GM18873 (cell line): ENCODE results near the gene AFF2.
"Not testable (repeated sequence)": the region's sequence is repeated elsewhere in the genome, so short reads cannot be mapped to it uniquely, and the experiment has no call there.

Experiments
- ATAC-seq: cut with Tn5 transposase; IDR thresholded peaks from one replicate; pipeline ENCODE4 v1.9.1; 2021; ENCODE audit warnings: mild to moderate bottlenecking, moderate library complexity, moderate number of reproducible peaks; ENCODE audit not compliant: unreplicated experiment, low FRiP score

AFF2 gene

DNA sequence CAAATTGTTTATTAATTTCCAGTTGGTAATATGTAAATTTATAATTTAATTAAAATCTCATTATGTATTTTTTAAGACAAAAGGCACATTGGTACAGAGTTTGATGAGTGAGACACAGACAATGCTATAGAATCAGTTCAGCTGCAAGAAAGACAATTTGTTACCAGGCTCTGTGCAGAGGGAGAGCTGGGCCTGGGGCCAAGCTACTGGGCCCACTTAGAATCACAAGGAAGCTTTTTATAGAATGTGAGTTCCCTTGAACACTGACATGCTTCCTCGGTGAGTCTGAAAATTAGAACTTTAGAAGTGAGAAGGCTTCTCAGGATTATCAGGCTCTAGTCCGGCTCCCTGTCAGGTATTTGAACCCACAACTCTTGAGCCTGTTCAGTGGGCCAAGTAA, 129.0 kb downstream of the AFF2 start:
- no peak for ATAC-seq

DNA sequence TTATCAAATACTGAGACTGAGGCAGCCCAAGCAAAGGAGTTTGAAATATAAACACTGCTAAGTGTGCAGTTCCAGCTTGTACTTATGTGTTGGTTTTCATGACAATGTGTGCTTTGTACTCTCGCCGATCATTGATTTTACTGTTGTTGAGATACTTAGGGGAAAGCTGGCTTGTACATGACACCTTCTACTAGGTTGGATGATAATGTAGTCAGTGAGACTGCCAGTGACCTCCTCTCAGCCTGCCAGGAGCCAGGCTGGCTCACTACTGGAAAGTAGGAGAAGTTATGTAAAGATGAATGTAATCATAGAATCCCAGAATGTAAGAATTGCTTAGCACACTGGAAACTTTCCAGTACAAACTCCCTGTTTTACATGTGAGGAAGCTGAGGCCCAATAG, 132.0 kb downstream of the AFF2 start:
- ATAC-seq: no peak

DNA sequence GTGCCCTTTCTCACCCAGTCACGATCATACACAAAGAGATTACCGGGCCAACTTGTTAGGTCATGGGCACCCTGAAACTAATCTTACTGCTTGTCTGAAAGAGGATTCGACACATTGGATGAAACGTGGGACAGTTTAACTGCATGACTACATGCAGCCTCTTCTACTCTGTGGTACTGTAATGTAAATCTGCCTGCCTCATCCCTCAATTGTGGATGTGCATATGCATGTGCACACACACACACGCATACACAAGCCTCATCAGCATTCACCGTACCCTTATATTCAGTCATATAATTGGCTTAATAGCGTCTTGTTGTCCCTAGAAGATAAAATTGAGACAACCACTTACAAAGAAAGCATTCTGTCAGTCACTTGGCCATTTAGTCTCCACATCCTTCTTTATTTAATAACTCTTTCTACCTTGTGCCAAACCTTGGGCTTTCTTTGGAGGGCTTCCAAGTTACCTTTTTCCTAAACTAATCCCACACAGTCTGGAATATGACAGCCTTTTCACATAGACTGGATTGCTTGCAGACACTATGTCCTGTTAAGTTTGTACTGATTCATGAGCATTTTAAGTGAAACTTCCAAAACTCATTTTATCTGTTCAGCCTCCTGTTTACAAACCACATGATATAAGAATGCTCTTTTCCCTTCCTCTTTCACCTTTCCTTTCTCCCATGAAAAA, 132.9 kb downstream of the AFF2 start:
- no peak for ATAC-seq

DNA sequence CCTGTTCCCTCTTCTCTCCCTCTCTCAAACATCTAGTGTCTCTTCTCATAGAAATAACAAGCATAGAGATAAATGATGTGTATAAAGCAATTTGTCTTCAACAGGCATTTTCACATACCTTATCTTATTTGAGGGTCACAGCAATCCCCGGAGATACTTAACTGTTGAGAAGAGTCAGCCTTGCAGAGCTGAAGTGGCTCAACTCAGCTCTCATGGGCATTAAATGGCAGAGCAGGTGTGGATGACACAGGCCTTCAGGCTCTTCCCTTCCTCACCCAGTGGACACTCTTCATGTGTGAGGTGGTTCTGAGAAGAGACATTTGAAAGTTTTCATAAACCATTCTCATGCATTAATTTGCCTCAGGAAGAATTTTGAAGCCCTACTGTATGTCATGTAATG, 134.2 kb downstream of the AFF2 start:
- ATAC-seq: no peak

DNA sequence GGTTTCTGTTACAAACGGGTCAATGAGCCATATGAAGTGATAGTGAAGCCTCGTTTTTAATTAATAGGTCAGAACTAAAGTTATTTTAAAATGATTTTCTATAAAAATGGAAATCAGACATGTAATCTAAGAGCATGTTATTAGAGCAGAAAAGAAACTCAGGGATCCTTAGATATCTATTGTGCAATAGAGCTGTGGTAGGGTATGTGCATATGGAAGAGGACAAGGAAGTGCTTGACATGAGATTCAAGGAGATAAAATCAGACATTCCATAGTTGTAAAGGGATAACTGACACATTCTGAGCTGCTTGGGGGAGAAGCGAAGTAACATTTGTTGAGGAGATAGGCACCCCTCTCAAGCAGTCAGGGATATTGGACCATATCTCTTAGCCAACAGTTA, 143.0 kb downstream of the AFF2 start:
- no peak for ATAC-seq

DNA sequence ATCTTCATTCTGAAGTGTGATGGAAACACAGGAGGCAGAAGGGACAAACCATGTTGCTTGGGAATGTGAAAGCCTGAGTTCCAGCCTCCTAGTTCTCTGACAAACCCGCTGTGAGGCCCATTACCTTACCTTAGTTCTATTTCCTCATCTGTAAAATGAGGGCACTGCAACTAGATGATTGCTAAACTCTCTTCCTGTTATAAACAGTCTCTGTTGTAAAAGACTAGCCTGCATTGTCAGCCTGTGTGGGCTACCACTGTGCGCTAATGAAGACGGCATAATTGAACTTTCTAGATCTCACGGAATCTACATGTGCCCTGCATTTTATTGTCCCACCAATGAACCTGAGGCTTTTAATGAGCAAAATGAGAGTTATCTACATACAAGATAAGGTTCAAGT, 147.2 kb downstream of the AFF2 start:
- no peak for ATAC-seq

DNA sequence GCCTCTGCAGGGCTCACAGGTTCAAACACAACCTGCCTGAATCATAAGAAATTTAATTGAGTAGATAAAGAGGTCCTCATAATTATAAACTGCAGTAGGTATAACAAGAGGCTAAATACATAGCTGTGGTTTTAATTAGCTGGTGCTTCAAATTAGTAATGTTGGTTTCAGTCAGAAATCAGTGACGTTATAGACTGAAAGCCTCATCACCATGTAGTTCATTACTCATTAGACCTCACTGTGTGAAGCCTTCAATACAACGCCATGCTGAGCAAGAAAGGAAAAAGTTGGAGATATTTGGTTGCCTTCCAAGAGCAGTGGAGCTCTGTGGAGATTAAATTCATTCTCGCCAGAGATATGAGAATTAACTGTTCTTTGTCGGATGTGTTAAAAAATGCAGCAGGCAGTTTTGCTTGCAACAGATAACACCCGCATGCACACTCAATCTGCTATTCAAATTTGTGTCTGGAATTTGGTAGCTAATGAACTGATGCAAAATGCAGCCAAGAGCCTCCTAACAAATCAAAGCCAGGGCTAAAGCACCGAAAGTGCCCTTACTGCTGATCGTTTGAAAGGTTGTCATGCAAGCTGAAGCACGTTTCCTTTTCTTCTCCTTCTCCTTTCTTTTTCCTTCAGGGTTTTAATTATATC, 148.9 kb downstream of the AFF2 start:
- ATAC-seq: no peak

DNA sequence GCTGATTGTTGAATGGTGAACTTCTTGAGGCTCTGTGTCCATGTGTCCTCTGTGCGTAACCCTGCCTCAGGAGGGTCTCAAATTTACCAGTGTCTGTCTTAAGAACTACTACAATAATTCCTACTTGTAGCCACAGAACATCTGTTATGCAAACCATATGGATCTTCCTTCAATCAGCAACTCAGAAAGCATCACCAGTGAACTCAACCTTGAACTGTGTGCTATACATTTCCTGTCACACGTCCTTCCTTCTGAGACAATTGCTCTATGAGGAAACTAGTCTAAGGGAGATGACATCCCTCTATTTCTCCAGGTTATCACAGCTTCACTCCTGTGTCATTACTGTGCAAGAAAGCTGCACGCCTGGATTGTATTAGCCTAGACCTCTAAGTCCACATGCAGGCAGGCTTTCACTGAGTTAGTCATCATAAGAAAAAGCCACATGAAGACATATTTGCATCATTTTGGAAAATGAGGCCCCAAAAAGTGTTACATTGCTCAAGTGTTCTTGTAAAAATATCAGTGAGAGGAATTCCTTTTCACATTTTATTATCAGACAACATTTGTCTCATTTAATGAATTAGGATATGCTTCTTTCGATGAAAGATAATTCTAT, 157.8 kb downstream of the AFF2 start:
- no peak for ATAC-seq

DNA sequence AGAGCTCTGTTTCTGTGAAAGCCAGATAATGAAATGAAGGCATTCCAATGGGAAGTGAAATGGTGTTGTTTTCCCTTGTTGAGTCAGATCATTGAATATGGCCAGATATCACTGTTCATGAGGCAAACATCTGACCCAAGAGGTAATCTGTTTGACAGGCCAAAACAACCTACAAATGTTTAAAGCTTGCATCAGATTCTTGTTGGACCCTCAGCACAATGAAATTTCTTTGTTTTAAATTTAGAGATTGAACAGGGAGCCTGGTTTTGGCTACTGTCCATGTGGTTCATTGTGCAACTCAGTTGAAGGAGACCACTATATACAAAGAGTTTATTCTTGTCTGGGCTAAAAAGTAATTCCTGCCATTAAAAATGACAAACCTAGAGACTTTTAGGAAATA, 159.1 kb downstream of the AFF2 start:
- no peak for ATAC-seq

DNA sequence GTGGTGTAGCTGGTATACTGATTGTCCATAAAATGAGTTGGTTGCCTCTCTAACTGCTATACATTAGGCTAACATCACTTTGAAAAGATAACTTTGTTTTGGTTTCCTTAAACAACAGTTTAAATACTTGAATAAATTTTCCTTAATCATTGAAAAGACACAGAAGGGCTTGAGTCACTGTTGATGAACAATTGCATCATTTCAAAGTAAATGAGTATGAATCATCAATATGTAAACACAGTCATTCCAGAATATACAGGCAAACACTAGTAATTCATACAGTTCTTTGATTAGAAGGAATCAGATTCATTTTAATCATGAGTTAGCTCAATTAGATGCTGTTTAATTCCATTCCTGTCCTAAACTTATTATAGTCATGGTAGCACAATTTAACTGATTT, 160.6 kb downstream of the AFF2 start:
- ATAC-seq: no peak

DNA sequence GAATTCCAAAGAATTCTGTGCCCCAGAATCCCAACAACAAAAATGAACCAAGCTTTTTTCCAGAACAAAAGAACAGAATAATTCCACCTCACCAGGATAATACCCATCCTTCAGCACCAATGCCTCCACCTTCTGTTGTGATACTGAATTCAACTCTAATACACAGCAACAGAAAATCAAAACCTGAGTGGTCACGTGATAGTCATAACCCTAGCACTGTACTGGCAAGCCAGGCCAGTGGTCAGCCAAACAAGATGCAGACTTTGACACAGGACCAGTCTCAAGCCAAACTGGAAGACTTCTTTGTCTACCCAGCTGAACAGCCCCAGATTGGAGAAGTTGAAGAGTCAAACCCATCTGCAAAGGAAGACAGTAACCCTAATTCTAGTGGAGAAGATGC, 161.6 kb downstream of the AFF2 start:
- no peak for ATAC-seq

DNA sequence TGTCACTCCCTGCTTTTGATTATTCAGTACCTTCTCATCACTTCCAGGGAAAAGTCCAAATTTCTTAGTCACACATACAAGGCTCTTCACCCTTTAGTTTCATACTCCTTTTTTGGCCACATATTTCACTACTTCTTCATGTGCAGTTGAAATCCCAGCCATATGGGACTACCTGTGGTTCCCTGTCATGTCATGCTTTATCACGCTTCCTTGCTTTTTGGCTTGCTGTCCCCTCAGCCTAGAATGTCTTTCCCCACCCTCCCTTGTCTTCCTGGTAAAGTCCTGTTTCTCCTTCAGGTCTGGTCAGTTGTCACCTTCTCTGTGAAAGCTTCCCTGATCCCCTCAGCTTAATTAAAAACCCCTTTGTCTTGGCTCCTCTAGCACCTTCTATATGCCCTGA, 163.8 kb downstream of the AFF2 start:
- no peak for ATAC-seq

DNA sequence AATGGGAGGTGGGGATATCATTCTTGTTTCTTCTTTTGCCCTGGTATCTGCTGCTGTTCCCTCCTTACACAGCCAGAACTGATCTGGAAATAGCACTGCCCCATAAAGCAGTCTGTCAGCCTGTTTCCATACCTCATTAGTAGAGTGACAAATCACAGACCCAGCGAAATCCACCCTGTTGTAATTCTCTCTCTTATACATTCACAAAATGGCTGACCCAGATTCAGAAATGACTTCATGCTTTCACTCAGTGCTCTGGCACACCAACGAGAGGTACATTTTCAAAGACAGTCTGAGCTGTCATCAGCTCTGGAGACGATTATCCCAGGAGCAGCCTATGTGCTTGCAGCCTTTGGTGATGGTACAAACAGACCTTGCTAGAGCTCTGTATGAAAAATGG, 164.6 kb downstream of the AFF2 start:
- no peak for ATAC-seq

DNA sequence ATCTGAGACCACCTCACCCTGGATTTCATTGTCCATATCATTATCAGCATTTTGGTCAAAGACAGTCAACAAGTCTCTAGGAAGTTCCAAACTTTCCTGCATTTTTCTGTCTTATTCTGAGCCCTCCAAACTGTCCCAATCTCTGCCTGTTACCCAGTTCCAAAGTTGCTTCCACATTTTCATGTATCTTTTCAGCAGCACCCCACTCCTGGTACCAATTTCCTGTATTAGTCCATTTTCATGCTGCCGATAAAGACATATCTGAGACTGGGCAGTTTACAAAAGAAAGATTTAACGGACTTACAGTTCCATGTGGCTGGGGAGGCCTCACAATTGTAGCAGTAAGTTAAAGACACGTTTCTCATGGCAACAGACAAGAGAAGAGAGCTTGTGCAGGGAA, 168.8 kb downstream of the AFF2 start:
- not testable (repeated sequence) for ATAC-seq

DNA sequence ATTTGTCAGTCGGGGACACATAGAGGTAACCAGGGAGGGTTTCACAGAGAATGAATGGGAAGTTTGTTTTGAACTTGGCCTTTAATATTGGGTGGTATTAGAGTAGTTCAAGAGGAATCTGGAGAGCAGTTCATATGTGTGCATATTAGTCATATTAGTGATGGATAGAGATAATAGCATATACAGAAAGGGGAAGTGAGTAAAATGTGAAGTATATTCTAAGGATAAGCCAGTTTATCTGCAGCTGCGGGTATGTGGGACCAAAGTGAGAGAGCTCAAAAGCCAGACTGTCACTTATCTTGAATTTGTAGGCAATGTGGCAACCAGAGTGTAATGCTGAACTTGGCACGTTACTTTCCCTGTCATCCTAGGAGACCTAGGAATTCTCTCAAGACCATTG, 169.9 kb downstream of the AFF2 start:
- ATAC-seq: no peak

DNA sequence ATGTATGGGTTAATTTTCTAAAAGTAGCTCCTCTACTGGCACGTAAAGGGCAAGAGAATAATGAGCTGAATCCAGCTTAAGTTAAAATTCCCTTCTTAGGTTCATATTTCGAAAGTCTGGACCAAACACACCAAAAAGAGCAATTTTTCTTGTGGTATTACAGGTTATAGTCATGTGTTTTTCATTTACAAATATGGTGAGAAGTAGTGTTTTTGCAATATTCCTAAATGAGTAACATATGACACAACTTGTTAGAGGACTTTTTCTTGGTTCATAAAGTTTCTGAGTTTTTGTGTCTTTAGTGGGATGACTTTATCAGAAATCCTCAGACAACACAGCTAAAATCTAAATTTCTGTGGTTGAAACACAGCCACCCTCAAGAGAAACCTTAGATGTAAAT, 172.1 kb downstream of the AFF2 start:
- ATAC-seq: no peak

DNA sequence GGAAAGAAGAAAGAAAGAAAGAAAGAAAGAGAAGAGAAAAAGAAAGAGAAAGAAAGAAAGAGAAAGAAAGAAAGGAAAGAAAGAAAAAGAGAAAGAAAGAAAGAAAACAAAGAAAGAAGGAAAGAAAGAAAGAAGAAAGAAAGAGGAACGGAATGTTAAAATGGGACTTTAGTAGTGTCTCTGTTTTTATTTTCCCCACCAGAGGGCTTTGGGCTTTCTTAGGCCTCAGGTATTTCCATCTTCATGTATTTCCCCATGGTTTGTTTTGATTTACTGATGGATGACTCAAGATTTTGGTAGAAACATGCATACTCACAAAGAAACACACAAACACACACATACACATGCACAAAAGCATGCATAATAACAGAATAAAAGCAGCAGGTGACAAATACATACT, 181.2 kb downstream of the AFF2 start:
- no peak for ATAC-seq

DNA sequence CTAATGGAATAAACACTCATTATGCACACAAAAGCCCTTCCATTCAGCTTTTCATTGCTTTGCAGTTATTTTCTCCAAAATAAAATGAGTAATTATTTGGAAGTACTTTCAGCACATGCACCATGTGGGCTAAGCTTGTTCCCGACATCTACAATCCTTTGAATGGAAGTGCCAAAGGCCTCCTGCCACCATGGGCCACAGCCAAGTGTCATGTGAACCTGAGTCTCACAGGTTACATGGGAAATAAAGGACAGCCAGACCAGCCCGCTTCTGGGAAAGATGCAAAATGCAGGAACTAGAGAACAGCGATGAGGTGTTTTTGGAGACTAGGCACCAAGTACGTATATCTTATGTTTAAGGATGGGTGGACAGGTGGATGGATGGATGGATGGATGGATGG, 181.8 kb downstream of the AFF2 start:
- ATAC-seq: no peak

DNA sequence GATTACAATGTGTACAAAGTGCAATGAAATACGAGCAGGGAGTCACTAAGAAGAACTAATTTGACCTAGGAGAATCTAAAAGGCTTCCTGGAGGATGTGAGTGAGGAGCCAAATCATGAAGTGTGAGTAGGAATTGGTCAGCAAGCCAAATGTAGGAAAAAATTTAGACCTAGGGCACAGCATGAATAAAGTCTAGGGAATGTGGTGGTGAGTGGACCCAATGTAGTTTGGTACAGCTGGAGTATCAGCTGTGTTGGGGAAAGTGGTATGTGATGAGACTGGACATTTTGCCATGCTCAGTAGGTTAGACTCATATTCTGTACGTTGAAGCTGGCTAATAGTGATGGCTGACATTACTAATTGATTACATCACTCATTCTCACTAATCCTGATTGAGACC, 191.0 kb downstream of the AFF2 start:
- ATAC-seq: no peak

DNA sequence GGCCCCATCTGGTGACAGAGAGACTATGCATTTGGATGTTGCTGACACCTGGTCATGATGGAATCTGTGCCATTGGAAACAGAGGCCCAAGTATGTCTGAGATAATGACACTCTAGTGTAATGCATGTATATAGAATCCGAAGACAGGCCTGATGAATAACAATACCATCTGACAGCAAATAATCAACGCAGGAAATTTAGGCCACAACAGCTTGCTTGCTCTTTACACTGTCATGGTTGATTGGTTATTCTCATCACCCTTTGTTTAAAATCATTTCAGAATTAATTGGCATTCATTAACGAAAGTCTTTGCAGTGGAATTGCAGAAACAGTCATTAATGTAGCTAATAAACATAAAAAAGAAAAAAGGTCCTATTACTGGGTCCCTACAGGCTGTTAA, 194.8 kb downstream of the AFF2 start:
- no peak for ATAC-seq

DNA sequence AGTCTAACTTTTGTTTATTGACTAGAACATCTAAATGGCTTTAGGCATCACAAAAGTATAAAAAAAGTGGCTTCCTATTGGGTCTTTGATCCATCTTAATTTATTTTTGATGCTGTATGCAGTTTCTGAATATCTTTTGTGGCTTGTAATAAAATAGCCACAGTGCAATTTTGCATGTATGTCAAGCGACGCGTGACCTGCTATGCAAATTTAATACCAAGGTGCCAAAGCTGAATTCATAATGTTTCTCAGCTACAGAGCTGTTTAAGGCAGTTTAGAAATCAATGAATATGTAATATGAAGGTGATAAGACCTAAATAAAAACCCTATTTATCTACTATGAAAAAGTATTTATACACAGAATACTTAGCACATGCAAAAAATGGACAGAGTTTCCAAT, 197.8 kb downstream of the AFF2 start:
- no peak for ATAC-seq

DNA sequence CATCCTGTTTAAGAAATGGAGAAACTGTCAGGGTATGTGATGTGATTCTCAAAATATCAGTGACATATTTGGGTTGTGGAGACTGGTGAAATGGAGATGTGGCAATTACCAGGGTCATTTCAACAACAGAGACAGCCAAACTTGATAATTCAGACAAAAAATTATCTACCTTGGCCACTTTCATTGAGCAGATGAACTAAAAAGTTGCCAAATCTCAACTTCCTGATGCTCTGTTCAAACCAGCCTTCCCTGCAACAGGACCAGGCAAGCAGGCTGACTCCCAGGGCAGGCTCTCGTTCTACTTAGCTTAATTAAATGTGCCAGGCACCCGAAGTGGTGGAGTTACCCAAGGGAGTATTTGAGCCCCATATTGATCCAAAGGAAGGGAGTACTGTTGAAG, 199.6 kb downstream of the AFF2 start:
- ATAC-seq: no peak
